Activated naive CD8-positive, alpha-beta T cell treated with anti-CD3 and anti-CD28 coated beads, Interleukin-2, amount 10 ng/mL, durations not matched to agents 7 days and 5 days (primary cell): ENCODE data around the gene RRP7A. TPM values are rescaled to one million over a fixed set of nuclear protein-coding genes. Genes with fewer than 3 reads are reported as not detected.

Experiments used
- ATAC-seq: fragments of 150-1000 bp; cut with Tn5 transposase; one replicate; pipeline ENCODE4 v1.10.0; 2021; ENCODE audit warnings: low read depth, moderate library complexity
- POLR2A ChIA-PET: fragments of 350-600 bp; sonication (Branson Sonifier 250); formaldehyde crosslinking; loops from one replicate; lab custom pipeline; 2021; ENCODE audit warnings: antibody characterized with exemption; lab: Charles Lee
- DNase-seq: peaks from one replicate; pipeline ENCODE4 v3.0.0; 2021
- H3K27ac Mint-ChIP-seq: one replicate; pipeline ENCODE4 v1.8.0; 2022; ENCODE audit warnings: mild to moderate bottlenecking, mixed read lengths
- H3K27me3 Mint-ChIP-seq: one replicate; pipeline ENCODE4 v1.8.0; 2022; ENCODE audit warnings: mild to moderate bottlenecking, moderate library complexity, mixed read lengths
- H3K36me3 Mint-ChIP-seq: one replicate; pipeline ENCODE4 v1.8.0; 2021; ENCODE audit warnings: mild to moderate bottlenecking, mixed read lengths
- H3K4me1 Mint-ChIP-seq: one replicate; pipeline ENCODE4 v1.8.0; 2021; ENCODE audit warnings: mixed read lengths
- H3K4me3 Mint-ChIP-seq: one replicate; pipeline ENCODE4 v1.8.0; 2022; ENCODE audit warnings: mild to moderate bottlenecking, moderate library complexity, mixed read lengths
- H3K9me3 Mint-ChIP-seq: one replicate; pipeline ENCODE4 v1.8.0; 2021; ENCODE audit warnings: mixed read lengths
- total RNA-seq, 2 experiments: library from RNA; stranded (reverse); gene quantifications; one replicate each; pipeline ENCODE4 v1.2.3, GENCODE V29; 2021

The RRP7A gene
- total RNA-seq, 2 experiments from 2014 or later, result 69.9 to 72.1 TPM

DNA sequence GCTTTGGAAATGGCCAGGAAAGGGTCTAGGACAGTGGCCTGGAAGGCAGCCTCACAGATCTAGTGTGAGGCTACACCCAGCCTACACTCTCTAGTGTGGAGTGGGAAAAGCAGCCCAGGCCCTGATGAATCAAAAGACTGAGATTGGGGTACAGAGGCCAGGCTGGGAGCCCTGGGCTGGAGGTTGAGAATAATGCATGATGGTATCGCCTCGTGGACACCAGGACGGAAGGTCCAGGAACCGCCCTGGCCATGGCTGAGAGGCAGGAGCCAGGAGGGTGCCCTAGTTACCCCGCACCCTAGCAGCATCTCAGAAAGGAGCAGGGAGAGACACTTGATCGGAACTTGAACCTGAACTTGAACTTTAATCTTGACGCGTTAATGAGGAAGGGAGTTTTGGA, 46.9 kb downstream of the RRP7A start:
- H3K4me3 Mint-ChIP-seq, result no peak overlapping the region
- H3K36me3 Mint-ChIP-seq, result no peaks in the 10 kb centered on the region
- POLR2A ChIA-PET, result no interaction called here
- ATAC-seq (no peak), DNase-seq (no peak)
- H3K27ac Mint-ChIP-seq, result no peak overlapping the region
- H3K9me3 Mint-ChIP-seq, result no peaks in the 10 kb centered on the region
- H3K4me1 Mint-ChIP-seq, result no peaks in the 10 kb centered on the region
- peaks cover 32% of the 10 kb centered on the region for H3K27me3 Mint-ChIP-seq

DNA sequence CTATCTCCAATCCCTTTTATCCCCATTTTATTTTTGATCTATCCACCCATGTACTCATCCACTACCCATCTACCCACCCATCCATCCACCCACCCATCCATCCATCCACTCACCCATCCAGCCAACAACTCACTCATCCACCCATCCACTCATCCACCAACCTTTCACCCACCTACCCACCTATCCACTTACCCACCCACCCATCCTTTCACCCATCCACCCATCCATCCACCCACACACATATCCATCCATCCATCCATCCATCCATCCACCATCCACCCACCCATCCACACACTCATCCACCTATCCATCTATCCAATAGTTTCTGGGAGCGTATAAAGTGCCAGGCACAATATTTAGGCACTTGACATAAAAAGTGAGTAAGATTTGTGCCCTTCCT, 48.2 kb downstream of the RRP7A start:
- H3K27me3 Mint-ChIP-seq, result peaks cover 33% of the 10 kb centered on the region
- no peaks in the 10 kb centered on the region for H3K36me3 Mint-ChIP-seq
- no peaks in the 10 kb centered on the region for H3K4me1 Mint-ChIP-seq

DNA sequence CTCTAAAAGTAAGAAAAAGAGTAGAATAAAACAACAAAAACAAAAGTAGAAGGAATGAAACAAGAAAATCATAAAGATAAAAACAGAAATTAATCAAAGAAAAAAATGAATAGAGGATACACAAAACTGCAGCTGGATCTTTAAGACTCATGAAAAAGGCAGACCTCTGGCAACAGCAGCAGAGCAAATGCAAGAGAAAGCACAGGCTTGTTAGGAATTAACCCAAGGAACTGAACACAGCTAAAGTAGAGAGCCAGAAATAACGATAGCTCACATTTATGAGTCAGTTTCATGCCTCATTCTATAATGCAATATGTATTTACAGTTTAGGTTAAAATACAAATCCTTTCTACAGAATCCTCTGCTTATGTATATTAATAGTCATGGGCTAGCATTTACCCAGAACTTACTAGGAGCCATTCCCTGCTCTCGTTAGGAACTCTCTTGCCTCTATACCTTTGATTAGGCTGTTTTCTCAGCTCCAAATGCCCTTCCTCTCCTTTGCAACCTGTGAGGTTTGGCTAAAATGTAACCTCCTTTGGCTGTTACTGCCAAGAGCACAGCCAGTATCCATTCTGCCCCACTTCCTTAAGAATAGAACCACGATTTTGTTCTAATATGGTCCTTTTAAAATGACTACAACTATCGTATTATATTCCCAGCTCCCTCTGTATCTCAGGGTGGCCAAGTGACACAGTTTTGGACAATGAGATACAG, 49.1 kb downstream of the RRP7A start:
- Mint-ChIP-seq H3K27me3 (peaks cover 33% of the 10 kb centered on the region), H3K4me3 (no peak overlapping the region), H3K27ac (no peak overlapping the region), H3K36me3 (no peaks in the 10 kb centered on the region), H3K9me3 (no peaks in the 10 kb centered on the region), H3K4me1 (no peaks in the 10 kb centered on the region)
- no peak for ATAC-seq
- DNase-seq, result no peak
- POLR2A ChIA-PET, result interaction anchor here (0.6 kb wide), 1 partner anchor 410 kb away, joined by 3 read pairs; no protein-coding TSS in a partner anchor

More for the DNA sequence above, 48.2 kb downstream of the RRP7A start:
- POLR2A ChIA-PET, result no interaction called here
- Mint-ChIP-seq H3K27ac (no peak overlapping the region), H3K9me3 (no peaks in the 10 kb centered on the region), H3K4me3 (no peak overlapping the region)
- DNase-seq (no peak), ATAC-seq (no peak)

DNA sequence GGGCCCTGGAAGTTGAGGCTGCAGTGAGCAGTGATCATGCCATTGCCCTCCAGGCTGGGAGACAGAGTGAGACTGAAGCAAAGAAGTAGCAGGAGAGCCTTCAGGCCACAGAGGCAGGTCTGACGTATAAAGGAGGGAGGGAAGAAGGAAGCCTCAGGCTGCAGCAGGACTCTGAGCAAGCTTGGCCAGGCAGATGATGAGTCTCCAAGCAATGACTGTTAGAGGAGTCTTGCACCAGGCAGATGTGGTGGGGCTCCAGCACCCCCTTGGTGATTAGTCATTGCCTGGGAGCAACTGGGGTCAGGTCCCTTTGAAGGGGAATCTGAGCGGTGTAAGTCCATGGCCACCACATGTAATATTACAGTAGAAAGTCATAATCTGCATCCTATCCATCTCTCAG, 50.8 kb downstream of the RRP7A start:
- POLR2A ChIA-PET, result no interaction called here

DNA sequence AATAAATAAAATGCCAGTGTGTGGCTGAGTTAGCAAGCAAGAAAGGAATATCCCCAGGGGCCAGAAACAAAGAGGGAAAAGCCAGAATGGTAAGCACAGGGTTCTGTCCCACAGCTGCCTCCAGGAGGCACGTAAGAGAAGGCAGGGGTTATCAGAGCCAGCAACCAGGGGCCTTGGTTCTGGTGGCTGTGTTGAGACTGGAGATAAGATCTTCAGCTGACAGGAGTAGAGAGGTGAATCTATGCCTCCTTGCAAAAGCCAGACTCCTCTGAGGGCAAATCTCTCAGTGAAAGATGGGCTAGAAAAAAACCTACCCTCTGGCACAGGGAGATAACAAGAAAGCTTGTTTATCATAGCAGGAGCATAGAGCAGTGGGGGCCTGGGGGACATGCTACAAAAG, 57.6 kb downstream of the RRP7A start:
- DNase-seq (no peak), ATAC-seq (no peak)
- H3K4me3 Mint-ChIP-seq, result no peak overlapping the region
- H3K9me3 Mint-ChIP-seq, result no peaks in the 10 kb centered on the region
- H3K36me3 Mint-ChIP-seq, result no peaks in the 10 kb centered on the region
- POLR2A ChIA-PET, result interaction anchor here (0.5 kb wide), 1 partner anchor 106 kb away, joined by 3 read pairs; no protein-coding TSS in a partner anchor
- H3K4me1 Mint-ChIP-seq, result no peaks in the 10 kb centered on the region
- H3K27me3 Mint-ChIP-seq, result peaks cover 36% of the 10 kb centered on the region
- no peak overlapping the region for H3K27ac Mint-ChIP-seq

More for the DNA sequence above, 50.8 kb downstream of the RRP7A start:
- Mint-ChIP-seq H3K36me3 (no peaks in the 10 kb centered on the region), H3K27me3 (peaks cover 32% of the 10 kb centered on the region), H3K9me3 (no peaks in the 10 kb centered on the region), H3K27ac (no peak overlapping the region), H3K4me3 (no peak overlapping the region), H3K4me1 (no peaks in the 10 kb centered on the region)
- ATAC-seq, result no peak
- no peak for DNase-seq

DNA sequence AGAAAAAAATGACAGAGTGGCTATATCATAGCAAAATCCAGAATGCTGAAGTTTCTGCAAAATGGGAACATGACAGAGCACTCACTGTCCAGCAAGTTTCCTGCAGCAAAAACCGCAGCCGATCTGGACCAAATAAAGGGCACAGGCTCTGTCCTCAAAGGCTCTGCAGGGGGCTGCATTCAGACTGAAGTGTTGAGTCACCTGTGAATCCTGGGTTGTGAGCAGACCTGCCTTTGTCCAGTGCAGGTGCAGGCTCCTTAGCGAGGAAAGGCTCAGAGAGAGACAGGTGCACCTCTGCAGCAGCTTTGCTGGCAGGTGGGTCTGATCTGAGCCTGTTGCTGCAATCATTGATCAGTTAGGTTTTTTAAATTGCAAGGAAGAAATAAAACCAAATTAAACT, 58.1 kb downstream of the RRP7A start:
- peaks cover 36% of the 10 kb centered on the region for H3K27me3 Mint-ChIP-seq
- POLR2A ChIA-PET, result interaction anchor here (0.5 kb wide), 1 partner anchor 106 kb away, joined by 3 read pairs; no protein-coding TSS in a partner anchor
- DNase-seq (no peak), ATAC-seq (no peak)
- H3K36me3 Mint-ChIP-seq, result no peaks in the 10 kb centered on the region
- no peaks in the 10 kb centered on the region for H3K9me3 Mint-ChIP-seq
- H3K4me3 Mint-ChIP-seq, result no peak overlapping the region
- H3K27ac Mint-ChIP-seq, result no peak overlapping the region
- H3K4me1 Mint-ChIP-seq, result no peaks in the 10 kb centered on the region

Other genes starting within 250 kb of the RRP7A start
- 10 to 100 TPM; 77.0 to 87.4 TPM for gene TCF20, start 249.1 kb downstream of the RRP7A start, total RNA-seq
- gene NFAM1, start 87.4 kb downstream of the RRP7A start, total RNA-seq, result under 1 TPM; 0.22 to 0.26 TPM
- 1 to 10 TPM; 1.0 to 2.2 TPM for gene SERHL2, start 34.2 kb upstream of the RRP7A start, total RNA-seq
- 10 to 100 TPM; 84.7 to 86.0 TPM for gene POLDIP3, start 95.1 kb upstream of the RRP7A start, total RNA-seq
- 1 to 10 TPM; 1.3 to 1.9 TPM for gene ATP5MGL, start 120.8 kb upstream of the RRP7A start, total RNA-seq
- gene CYB5R3, start 129.6 kb upstream of the RRP7A start, total RNA-seq, result 10 to 100 TPM; 61.3 to 65.4 TPM
- not detected for gene A4GALT, start 201.1 kb upstream of the RRP7A start, total RNA-seq